Gastrocnemius medialis (tissue), 4 donors: ENCODE results near the gene ADAM12. TPM values are rescaled to one million over a fixed set of nuclear protein-coding genes. Genes with fewer than 3 reads are reported as not detected.

ENCODE experiments used
- ATAC-seq, 2 donors: fragments of 150-250 bp; one replicate each; pipeline ENCODE4 v1.9.1; 2016
- DNase-seq, 2 donors: peaks; one replicate each; pipeline ENCODE4 v3.0.0-alpha.2; 2019
- H3K27ac ChIP-seq, 4 donors: fragments of 200-600 bp; sonication (generic); 1 replicate in 1 of 4; 2 replicates in 3 of 4; pipeline ENCODE4 v1.5.1; 2016 to 2018; ENCODE audit warnings: mild to moderate bottlenecking in 2 of 4, moderate library complexity in 1 of 4
- H3K27me3 ChIP-seq, 3 donors: fragments of 200-600 bp; sonication (generic) in 2 of 3; 1 replicate in 1 of 3; 2 replicates in 2 of 3; pipeline versions ENCODE4 v1.5.1 to v1.6.0; 2016 to 2019; ENCODE audit warnings: mild to moderate bottlenecking in 1 of 3, moderate library complexity in 1 of 3
- H3K36me3 ChIP-seq, 2 donors: fragments of 200-600 bp; sonication (generic) in 1 of 2; one replicate each; pipeline ENCODE4 v1.5.1; 2017 to 2018
- H3K4me1 ChIP-seq, 2 donors: fragments of 200-600 bp; sonication (generic) in 1 of 2; one replicate each; pipeline ENCODE4 v1.5.1; 2016 to 2017; ENCODE audit warnings: mild to moderate bottlenecking in 2 of 2
- H3K4me3 ChIP-seq, 4 donors: fragments of 200-600 bp; sonication (generic) in 3 of 4; 1 replicate in 1 of 4; 2 replicates in 3 of 4; pipeline ENCODE4 v1.5.1; 2016 to 2019; ENCODE audit warnings: mild to moderate bottlenecking in 2 of 4
- H3K9me3 ChIP-seq, 3 donors: fragments of 200-600 bp; sonication (generic) in 2 of 3; 1 replicate in 1 of 3; 2 replicates in 2 of 3; pipeline ENCODE4 v1.5.1; 2016 to 2019
- CTCF ChIP-seq, 5 experiments: fragments of 450-650 bp in 3 of 5; fragments of 200-600 bp in 2 of 5; sonication (generic) in 2 of 5; IDR thresholded peaks in 4 of 5; conservative IDR thresholded peaks in 1 of 5; 1 replicate in 4 of 5; 2 replicates in 1 of 5; pipeline ENCODE4 v1.5.1; 2016 to 2019; ENCODE audit warnings: antibody characterized with exemption in 5 of 5, mild to moderate bottlenecking in 3 of 5, moderate library complexity in 3 of 5
- POLR2A ChIP-seq, 2 donors: fragments of 450-650 bp; IDR thresholded peaks; one replicate each; pipeline ENCODE4 v1.6.1; 2017; ENCODE audit warnings: antibody characterized with exemption in 2 of 2, mild to moderate bottlenecking in 2 of 2, moderate library complexity in 2 of 2
- in situ Hi-C, 4 donors: fragments of 200-750 bp; cut with MboI; loops; one replicate each; pipeline versions ENCODE4 v1.15.0 to v1.8.0; 2017; ENCODE audit warnings: low sequenced_read_pairs in 4 of 4
- intact Hi-C: fragments of 100-400 bp; cut with DNase I; formaldehyde crosslinking; loops from one replicate; pipeline ENCODE4 v1.15.1; 2023; ENCODE audit warnings: low total_unique reads
- total RNA-seq, 4 donors: library from RNA; depleted of rRNA; stranded (reverse); fragments of >200 nt; gene quantifications; one replicate each; pipeline versions ENCODE4 v1.1.0 to v1.2.3, GENCODE V29; 2016

Gene ADAM12
- total RNA-seq, 4 donors from 2014 or later: 0.10 TPM; not detected in 3

GRCh38 chr10:126070476-126071215 lies 317.6 kb downstream of the ADAM12 start:
- H3K27ac ChIP-seq: no peak overlapping the region
- TF ChIP-seq POLR2A (IDR thresholded peaks at IDR 0.05) (no peak), CTCF (IDR thresholded peaks at IDR 0.05 in 4 of 5, conservative IDR thresholded peaks at IDR 0.05 in 1 of 5) (no peak)
- DNase-seq (no peak), ATAC-seq (no peak)
- H3K4me3 ChIP-seq: no peak overlapping the region
- H3K9me3 ChIP-seq: no peaks in the 10 kb centered on the region
- H3K27me3 ChIP-seq: no peaks in the 10 kb centered on the region
- in situ Hi-C loops (no loop called here), intact Hi-C loops (no loop called here)
- no peaks in the 10 kb centered on the region for H3K36me3 ChIP-seq
- H3K4me1 ChIP-seq: no peaks in the 10 kb centered on the region

- H3K9me3 ChIP-seq: no peaks in the 10 kb centered on the region
- DNase-seq: no peak
- no peaks in the 10 kb centered on the region for H3K27me3 ChIP-seq
- no peak for TF ChIP-seq POLR2A (IDR thresholded peaks at IDR 0.05)
- TF ChIP-seq CTCF (IDR thresholded peaks at IDR 0.05 in 4 of 5, conservative IDR thresholded peaks at IDR 0.05 in 1 of 5): no peak
- intact Hi-C loops: no loop called here
- no peak for ATAC-seq
- in situ Hi-C loops: no loop called here
- H3K4me1 ChIP-seq: no peaks in the 10 kb centered on the region
- no peak overlapping the region for H3K4me3 ChIP-seq
- H3K27ac ChIP-seq: no peak overlapping the region
- no peaks in the 10 kb centered on the region for H3K36me3 ChIP-seq
Observed at GRCh38 chr10:126068322-126068721, 320.0 kb downstream of the ADAM12 start.

GRCh38 chr10:126066456-126066855 lies 321.8 kb downstream of the ADAM12 start:
- no peaks in the 10 kb centered on the region for H3K4me1 ChIP-seq
- no peak overlapping the region for H3K27ac ChIP-seq
- H3K36me3 ChIP-seq: no peaks in the 10 kb centered on the region
- TF ChIP-seq CTCF (IDR thresholded peaks at IDR 0.05 in 4 of 5, conservative IDR thresholded peaks at IDR 0.05 in 1 of 5) (no peak), POLR2A (IDR thresholded peaks at IDR 0.05) (no peak)
- ATAC-seq (no peak), DNase-seq (no peak)
- H3K27me3 ChIP-seq: no peaks in the 10 kb centered on the region
- no peak overlapping the region for H3K4me3 ChIP-seq
- intact Hi-C loops: no loop called here
- H3K9me3 ChIP-seq: no peaks in the 10 kb centered on the region
- in situ Hi-C loops: no loop called here

- Histone ChIP-seq H3K9me3 (no peaks in the 10 kb centered on the region), H3K4me1 (no peaks in the 10 kb centered on the region), H3K27me3 (no peaks in the 10 kb centered on the region), H3K4me3 (no peak overlapping the region), H3K36me3 (no peaks in the 10 kb centered on the region), H3K27ac (no peak overlapping the region)
- DNase-seq (no peak), ATAC-seq (no peak)
- intact Hi-C loops (no loop called here), in situ Hi-C loops (no loop called here)
- TF ChIP-seq CTCF (IDR thresholded peaks at IDR 0.05 in 4 of 5, conservative IDR thresholded peaks at IDR 0.05 in 1 of 5) (no peak), POLR2A (IDR thresholded peaks at IDR 0.05) (no peak)
Observed at GRCh38 chr10:126065751-126066377, 322.4 kb downstream of the ADAM12 start.
